Activated naive CD8-positive, alpha-beta T cell treated with anti-CD3 and anti-CD28 coated beads, Interleukin-2, amount 10 ng/mL, durations not matched to agents 7 days and 5 days (primary cell): Measurements from ENCODE around the gene PCED1B. TPM values are rescaled to one million over a fixed set of nuclear protein-coding genes. Genes with fewer than 3 reads are reported as not detected.
"Not testable (repeated sequence)": the region's sequence is repeated elsewhere in the genome, so short reads cannot be mapped to it uniquely, and the experiment has no call there.

Experiments used
- ATAC-seq: fragments of 150-1000 bp; cut with Tn5 transposase; one replicate; pipeline ENCODE4 v1.10.0; 2021; ENCODE audit warnings: low read depth, moderate library complexity
- POLR2A ChIA-PET: fragments of 350-600 bp; sonication (Branson Sonifier 250); formaldehyde crosslinking; loops from one replicate; lab custom pipeline; 2021; ENCODE audit warnings: antibody characterized with exemption; lab: Charles Lee
- DNase-seq: peaks from one replicate; pipeline ENCODE4 v3.0.0; 2021
- H3K27ac Mint-ChIP-seq: one replicate; pipeline ENCODE4 v1.8.0; 2022; ENCODE audit warnings: mild to moderate bottlenecking, mixed read lengths
- H3K27me3 Mint-ChIP-seq: one replicate; pipeline ENCODE4 v1.8.0; 2022; ENCODE audit warnings: mild to moderate bottlenecking, moderate library complexity, mixed read lengths
- H3K36me3 Mint-ChIP-seq: one replicate; pipeline ENCODE4 v1.8.0; 2021; ENCODE audit warnings: mild to moderate bottlenecking, mixed read lengths
- H3K4me1 Mint-ChIP-seq: one replicate; pipeline ENCODE4 v1.8.0; 2021; ENCODE audit warnings: mixed read lengths
- H3K4me3 Mint-ChIP-seq: one replicate; pipeline ENCODE4 v1.8.0; 2022; ENCODE audit warnings: mild to moderate bottlenecking, moderate library complexity, mixed read lengths
- H3K9me3 Mint-ChIP-seq: one replicate; pipeline ENCODE4 v1.8.0; 2021; ENCODE audit warnings: mixed read lengths
- total RNA-seq, 2 experiments: library from RNA; stranded (reverse); gene quantifications; one replicate each; pipeline ENCODE4 v1.2.3, GENCODE V29; 2021

The PCED1B gene
- total RNA-seq, 2 experiments from 2014 or later, result 102 to 104 TPM

- ATAC-seq (no peak), DNase-seq (no peak)
- Mint-ChIP-seq H3K9me3 (no peaks in the 10 kb centered on the region), H3K4me3 (no peak overlapping the region), H3K36me3 (peaks cover 41% of the 10 kb centered on the region), H3K27ac (no peak overlapping the region), H3K4me1 (peaks cover 9% of the 10 kb centered on the region), H3K27me3 (no peaks in the 10 kb centered on the region)
- POLR2A ChIA-PET, result no interaction called here
Observed at GRCh38 chr12:47105914-47106674, 26.7 kb downstream of the PCED1B start.

- H3K9me3 Mint-ChIP-seq, result no peaks in the 10 kb centered on the region
- H3K36me3 Mint-ChIP-seq, result peaks cover 43% of the 10 kb centered on the region
- H3K4me1 Mint-ChIP-seq, result peaks cover 17% of the 10 kb centered on the region
- no peak overlapping the region for H3K27ac Mint-ChIP-seq
- no peaks in the 10 kb centered on the region for H3K27me3 Mint-ChIP-seq
- no peak overlapping the region for H3K4me3 Mint-ChIP-seq
- ATAC-seq, result no peak
- POLR2A ChIA-PET, result no interaction called here
- DNase-seq, result no peak
Observed at GRCh38 chr12:47107446-47107845, 28.0 kb downstream of the PCED1B start.

- H3K36me3 Mint-ChIP-seq, result peaks cover 46% of the 10 kb centered on the region
- H3K27me3 Mint-ChIP-seq, result no peaks in the 10 kb centered on the region
- no peak overlapping the region for H3K27ac Mint-ChIP-seq
- H3K9me3 Mint-ChIP-seq, result no peaks in the 10 kb centered on the region
- H3K4me1 Mint-ChIP-seq, result peaks cover 21% of the 10 kb centered on the region
- POLR2A ChIA-PET, result interaction anchor here (0.5 kb wide), 1 partner anchor 591 kb away, joined by 3 read pairs; no protein-coding TSS in a partner anchor
- ATAC-seq (no peak), DNase-seq (no peak)
- no peak overlapping the region for H3K4me3 Mint-ChIP-seq
Observed at GRCh38 chr12:47107926-47108325, 28.5 kb downstream of the PCED1B start.

- H3K4me1 Mint-ChIP-seq, result peaks cover 23% of the 10 kb centered on the region
- H3K9me3 Mint-ChIP-seq, result no peaks in the 10 kb centered on the region
- no peak overlapping the region for H3K27ac Mint-ChIP-seq
- peaks cover 52% of the 10 kb centered on the region for H3K36me3 Mint-ChIP-seq
- DNase-seq, result no peak
- ATAC-seq, result no peak
- no peak overlapping the region for H3K4me3 Mint-ChIP-seq
- no peaks in the 10 kb centered on the region for H3K27me3 Mint-ChIP-seq
- POLR2A ChIA-PET, result interaction anchor here (1.0 to 1.7 kb wide), 2 partner anchors 56 to 106 kb away, joined by 3 to 4 read pairs; no protein-coding TSS in a partner anchor
Observed at GRCh38 chr12:47110011-47110541, 30.7 kb downstream of the PCED1B start.

GRCh38 chr12:47110718-47111391 lies 31.4 kb downstream of the PCED1B start:
- peaks cover 48% of the 10 kb centered on the region for H3K36me3 Mint-ChIP-seq
- H3K27me3 Mint-ChIP-seq, result no peaks in the 10 kb centered on the region
- H3K4me3 Mint-ChIP-seq, result peak overlapping the region; percentile 31
- DNase-seq, result no peak
- H3K9me3 Mint-ChIP-seq, result no peaks in the 10 kb centered on the region
- H3K4me1 Mint-ChIP-seq, result peaks cover 23% of the 10 kb centered on the region
- peak; percentile 52 for ATAC-seq
- peak overlapping the region; percentile 70 for H3K27ac Mint-ChIP-seq
- POLR2A ChIA-PET, result interaction anchor here (1.0 to 1.7 kb wide), 2 partner anchors 55 to 105 kb away, joined by 3 to 4 read pairs; no protein-coding TSS in a partner anchor

- H3K36me3 Mint-ChIP-seq, result peaks cover 48% of the 10 kb centered on the region
Observed at GRCh38 chr12:47111392-47111778, 32.0 kb downstream of the PCED1B start.

GRCh38 chr12:47111854-47112253 lies 32.4 kb downstream of the PCED1B start:
- DNase-seq, result no peak
- Mint-ChIP-seq H3K27ac (peak overlapping the region; percentile 68), H3K27me3 (no peaks in the 10 kb centered on the region), H3K4me3 (peak overlapping the region; percentile 59), H3K9me3 (no peaks in the 10 kb centered on the region), H3K36me3 (peaks cover 44% of the 10 kb centered on the region), H3K4me1 (peaks cover 23% of the 10 kb centered on the region)
- ATAC-seq, result no peak
- POLR2A ChIA-PET, result no interaction called here

More at GRCh38 chr12:47111392-47111778, 32.0 kb downstream of the PCED1B start:
- POLR2A ChIA-PET, result interaction anchor here (1.0 kb wide), 1 partner anchor 105 kb away, joined by 4 read pairs; no protein-coding TSS in a partner anchor
- ATAC-seq (peak; percentile 69), DNase-seq (no peak)
- Mint-ChIP-seq H3K27ac (peak overlapping the region; percentile 68), H3K4me3 (peak overlapping the region; percentile 59), H3K4me1 (peaks cover 23% of the 10 kb centered on the region), H3K9me3 (no peaks in the 10 kb centered on the region), H3K27me3 (no peaks in the 10 kb centered on the region)

- no peak for DNase-seq
- Mint-ChIP-seq H3K27me3 (no peaks in the 10 kb centered on the region), H3K4me1 (peaks cover 23% of the 10 kb centered on the region), H3K9me3 (no peaks in the 10 kb centered on the region), H3K4me3 (no peak overlapping the region), H3K27ac (no peak overlapping the region), H3K36me3 (peaks cover 49% of the 10 kb centered on the region)
- POLR2A ChIA-PET, result no interaction called here
- ATAC-seq, result no peak
Observed at GRCh38 chr12:47112679-47113078, 33.3 kb downstream of the PCED1B start.

- Mint-ChIP-seq H3K4me3 (no peak overlapping the region), H3K4me1 (peaks cover 24% of the 10 kb centered on the region), H3K27me3 (no peaks in the 10 kb centered on the region), H3K36me3 (peaks cover 51% of the 10 kb centered on the region), H3K9me3 (peaks cover 5% of the 10 kb centered on the region), H3K27ac (no peak overlapping the region)
- DNase-seq (no peak), ATAC-seq (no peak)
- POLR2A ChIA-PET, result no interaction called here
Observed at GRCh38 chr12:47114481-47114892, 35.1 kb downstream of the PCED1B start.

- H3K4me3 Mint-ChIP-seq, H3K27me3 Mint-ChIP-seq, H3K9me3 Mint-ChIP-seq, H3K27ac Mint-ChIP-seq, POLR2A ChIA-PET, ATAC-seq, DNase-seq: not testable (repeated sequence)
- Mint-ChIP-seq H3K4me1 (peaks cover 12% of the 10 kb centered on the region), H3K36me3 (peaks cover 41% of the 10 kb centered on the region)
Observed at GRCh38 chr12:47117305-47117704, 37.9 kb downstream of the PCED1B start.

GRCh38 chr12:47120736-47121135 lies 41.3 kb downstream of the PCED1B start:
- POLR2A ChIA-PET, result no interaction called here

GRCh38 chr12:47121146-47121545 lies 41.7 kb downstream of the PCED1B start:
- no peak for ATAC-seq
- no peaks in the 10 kb centered on the region for H3K27me3 Mint-ChIP-seq
- H3K4me3 Mint-ChIP-seq, result no peak overlapping the region
- H3K4me1 Mint-ChIP-seq, result peaks cover 12% of the 10 kb centered on the region
- peaks cover 5% of the 10 kb centered on the region for H3K9me3 Mint-ChIP-seq
- DNase-seq, result no peak
- POLR2A ChIA-PET, result no interaction called here
- H3K36me3 Mint-ChIP-seq, result peaks cover 46% of the 10 kb centered on the region
- no peak overlapping the region for H3K27ac Mint-ChIP-seq

More at GRCh38 chr12:47120736-47121135, 41.3 kb downstream of the PCED1B start:
- no peak overlapping the region for H3K27ac Mint-ChIP-seq
- H3K27me3 Mint-ChIP-seq, result no peaks in the 10 kb centered on the region
- H3K9me3 Mint-ChIP-seq, result peaks cover 5% of the 10 kb centered on the region
- peaks cover 45% of the 10 kb centered on the region for H3K36me3 Mint-ChIP-seq
- peaks cover 12% of the 10 kb centered on the region for H3K4me1 Mint-ChIP-seq
- no peak overlapping the region for H3K4me3 Mint-ChIP-seq
- DNase-seq (no peak), ATAC-seq (no peak)

- POLR2A ChIA-PET, result no interaction called here
- DNase-seq (no peak), ATAC-seq (no peak)
- peaks cover 45% of the 10 kb centered on the region for H3K36me3 Mint-ChIP-seq
- H3K27ac Mint-ChIP-seq, result no peak overlapping the region
- H3K9me3 Mint-ChIP-seq, result peaks cover 8% of the 10 kb centered on the region
- H3K4me3 Mint-ChIP-seq, result no peak overlapping the region
- H3K27me3 Mint-ChIP-seq, result no peaks in the 10 kb centered on the region
- peaks cover 12% of the 10 kb centered on the region for H3K4me1 Mint-ChIP-seq
Observed at GRCh38 chr12:47122602-47123001, 43.2 kb downstream of the PCED1B start.
